Stimulated activated naive CD4-positive, alpha-beta T cell (primary cell): Measurements from ENCODE around the gene NUP93.
"Not testable (repeated sequence)": the region's sequence is repeated elsewhere in the genome, so short reads cannot be mapped to it uniquely, and the experiment has no call there.

Experiments
- DNase-seq, 6 experiments: peaks; one replicate each; lab custom pipeline; 2025; lab: John Stamatoyannopoulos, UW

Gene NUP93

DNA sequence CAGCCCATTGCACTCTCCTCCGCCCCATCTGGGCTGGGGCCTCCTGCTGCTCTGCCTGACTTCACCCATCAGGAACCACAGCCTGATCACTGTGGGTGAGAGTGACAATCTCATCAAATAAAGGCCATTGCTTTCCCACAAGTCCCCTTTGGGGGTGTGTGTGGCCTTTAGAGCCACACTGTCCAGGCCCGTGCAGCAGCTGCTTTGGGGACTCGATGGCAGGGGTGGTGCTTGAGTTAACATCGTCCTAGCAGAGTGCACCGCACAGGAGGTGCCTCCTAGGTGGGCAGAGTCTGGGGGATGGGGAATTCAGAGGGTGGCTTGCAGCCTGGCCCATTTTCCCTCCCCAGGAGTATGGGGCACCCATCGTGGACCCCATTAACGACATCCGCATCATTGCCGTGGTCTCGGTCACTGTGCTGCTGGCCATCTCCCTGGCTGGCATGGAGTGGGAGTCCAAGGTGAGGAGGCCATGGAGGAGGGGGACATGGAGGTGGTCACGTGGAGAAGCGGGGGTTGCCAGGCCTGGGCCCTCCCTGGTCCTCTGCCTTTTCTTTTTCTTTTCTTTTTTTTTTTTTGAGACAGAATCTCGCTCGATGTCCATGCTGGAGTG, 140.5 kb downstream of the NUP93 start:
- DNase-seq: no peak

DNA sequence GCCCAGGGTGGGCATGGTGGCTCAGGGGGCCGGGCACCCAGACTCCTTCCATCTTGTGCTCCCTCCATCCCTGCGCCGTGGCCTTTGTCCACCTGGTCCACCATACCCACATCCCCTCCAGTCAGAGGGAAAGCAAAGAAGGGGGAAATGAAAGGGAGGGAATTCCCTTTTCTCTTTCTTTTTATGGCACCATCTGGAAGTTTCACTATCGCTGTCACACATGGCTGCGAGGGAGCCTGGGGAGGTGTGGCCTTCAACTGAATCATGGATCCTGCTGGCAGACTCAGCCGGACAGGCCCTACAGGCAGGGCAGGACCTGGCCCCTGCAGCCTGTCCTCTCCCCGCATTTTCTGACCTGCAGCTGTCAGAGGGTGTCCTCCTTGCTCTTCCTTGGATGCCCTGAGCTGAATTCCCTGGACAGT, 141.3 kb downstream of the NUP93 start:
- no peak for DNase-seq

DNA sequence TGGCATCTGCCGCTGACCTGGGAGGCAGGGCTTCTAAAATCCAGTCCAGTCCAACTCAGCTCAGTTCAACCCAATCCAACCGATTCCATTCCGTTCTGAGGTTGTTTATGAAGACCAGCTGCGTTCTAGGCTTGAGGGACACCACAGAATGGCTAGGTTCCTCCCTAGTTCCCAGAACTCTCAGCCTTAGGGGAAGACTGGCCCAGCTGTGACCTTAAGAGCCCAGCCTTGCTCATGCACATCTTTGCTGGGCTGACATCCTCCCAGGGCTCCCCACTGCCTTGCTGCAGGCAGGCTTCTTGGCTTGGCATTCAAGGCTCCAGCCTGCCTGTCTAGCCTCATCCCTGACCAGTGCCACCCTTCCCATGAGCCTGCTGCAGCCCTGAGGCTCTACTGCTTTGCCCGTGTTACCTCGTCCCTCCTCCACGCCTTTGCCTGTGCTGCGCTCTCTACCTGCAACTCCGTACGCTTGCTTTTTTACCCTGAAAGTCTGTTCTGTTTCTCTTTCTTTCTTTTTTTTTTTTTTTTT, 143.0 kb downstream of the NUP93 start:
- no peak for DNase-seq

DNA sequence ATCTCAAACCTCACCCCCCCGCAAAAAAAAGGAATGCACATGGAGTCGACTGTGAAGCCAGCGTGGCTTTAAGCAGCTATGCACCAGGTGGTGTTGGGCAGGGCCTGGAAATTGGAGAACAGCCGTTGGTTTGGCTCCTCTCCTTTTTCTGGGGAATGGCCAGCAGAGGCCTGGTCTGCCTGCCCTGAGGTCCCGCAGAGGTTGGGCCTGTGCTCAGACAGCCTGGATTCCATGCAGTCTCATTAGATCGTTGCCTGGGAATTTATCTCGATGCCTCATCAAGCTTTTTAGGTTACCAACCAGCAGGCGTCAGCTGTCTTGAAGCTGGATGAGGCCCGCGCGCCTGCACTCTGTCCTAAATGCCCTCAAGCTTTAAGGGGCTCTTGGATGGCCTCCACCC, 144.9 kb downstream of the NUP93 start:
- no peak for DNase-seq

DNA sequence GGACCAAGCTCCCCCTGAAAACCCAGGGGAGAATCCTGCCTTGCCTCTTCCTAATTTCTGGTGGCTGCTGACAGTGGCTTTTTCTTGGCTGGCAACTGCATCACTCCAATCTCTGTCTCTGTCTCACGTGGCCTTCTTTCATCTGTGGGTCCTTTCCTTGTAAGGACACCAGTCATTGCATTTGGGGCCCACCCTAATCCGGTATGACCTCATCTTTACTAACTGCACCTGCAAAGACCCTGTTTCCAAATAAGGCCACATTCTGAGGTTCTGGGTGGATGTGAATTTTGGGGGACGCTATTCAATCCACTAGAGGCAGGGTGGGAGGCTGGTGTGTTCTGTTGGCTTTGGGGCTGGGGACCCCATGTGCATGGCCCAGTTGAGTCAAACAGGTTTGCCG, 146.1 kb downstream of the NUP93 start:
- no peak for DNase-seq

DNA sequence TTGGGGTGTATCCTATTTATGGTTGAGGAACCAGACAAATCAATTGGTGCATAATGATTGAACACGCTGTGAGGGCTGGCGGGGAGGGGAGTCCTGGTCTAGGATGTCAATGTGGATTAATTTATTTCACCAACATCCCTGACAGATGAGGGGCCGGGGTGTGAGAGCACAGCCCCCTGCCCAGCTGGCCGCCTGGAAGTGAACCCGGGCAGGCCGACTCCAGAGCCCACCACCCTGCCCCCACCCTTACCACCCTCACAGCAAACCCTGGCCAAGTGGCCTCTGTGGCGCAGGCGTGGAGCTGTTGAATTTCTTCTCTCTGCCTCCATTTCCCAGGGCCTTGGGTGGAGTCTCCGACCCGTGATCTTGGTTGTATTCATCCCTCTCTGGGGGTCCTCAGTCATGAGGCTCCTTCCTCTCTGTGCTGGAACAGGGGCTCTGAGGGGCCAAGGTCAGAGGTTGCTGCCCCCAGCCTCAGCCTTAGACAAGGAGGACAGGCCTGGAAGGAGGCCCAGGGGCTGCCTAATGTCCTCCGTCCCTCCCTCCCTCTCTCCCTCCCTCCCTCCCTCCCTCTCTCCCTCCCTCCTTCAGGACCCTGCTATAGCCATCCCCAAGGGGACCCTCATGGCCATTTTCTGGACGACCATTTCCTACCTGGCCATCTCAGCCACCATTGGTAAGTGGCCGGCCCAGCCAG, 147.7 kb downstream of the NUP93 start:
- no peak for DNase-seq

DNA sequence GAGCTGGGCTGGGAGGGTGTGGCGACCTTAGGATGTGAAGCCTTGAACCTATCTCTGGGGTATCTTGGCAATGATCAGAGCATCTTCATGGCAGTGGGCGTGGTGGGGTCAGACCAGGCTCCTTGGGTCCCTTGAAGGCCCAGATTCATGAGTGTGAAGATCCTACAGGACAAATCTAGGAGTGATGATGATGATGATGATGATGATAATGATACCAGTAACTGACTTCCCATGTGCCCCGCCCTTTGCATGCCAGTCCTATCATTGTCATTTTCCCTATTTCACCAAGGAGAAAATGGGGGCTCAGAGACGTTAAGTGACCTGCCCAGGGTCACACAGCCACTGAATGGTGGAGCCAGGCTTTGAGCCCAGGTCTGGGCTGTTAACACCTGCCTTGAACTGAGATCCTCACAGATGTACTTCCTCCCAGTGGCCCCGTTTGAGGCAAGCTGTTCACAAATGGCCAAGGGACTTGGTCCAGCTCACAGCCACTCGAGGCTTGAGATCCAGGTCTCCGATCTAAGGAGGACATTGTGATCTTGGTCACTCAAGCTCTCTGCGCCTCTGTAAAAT, 148.4 kb downstream of the NUP93 start:
- no peak for DNase-seq

DNA sequence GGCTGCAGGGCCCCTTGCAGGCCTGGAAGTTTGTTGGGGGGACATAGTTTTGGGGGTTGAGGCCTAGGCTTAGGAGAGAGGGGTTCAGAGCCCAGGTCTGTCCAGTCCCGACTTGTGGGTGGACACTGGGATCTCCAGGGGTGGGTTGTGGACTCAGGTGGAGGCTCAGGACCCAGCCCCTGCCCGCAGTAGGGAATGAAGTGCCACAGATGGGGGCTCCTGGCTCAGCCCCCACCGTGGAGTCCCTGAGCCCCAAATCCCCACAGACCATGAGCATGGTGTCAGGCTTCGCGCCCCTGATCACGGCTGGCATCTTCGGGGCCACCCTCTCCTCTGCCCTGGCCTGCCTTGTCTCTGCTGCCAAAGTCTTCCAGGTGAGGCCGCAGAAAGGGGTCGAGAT, 149.3 kb downstream of the NUP93 start:
- no peak for DNase-seq

DNA sequence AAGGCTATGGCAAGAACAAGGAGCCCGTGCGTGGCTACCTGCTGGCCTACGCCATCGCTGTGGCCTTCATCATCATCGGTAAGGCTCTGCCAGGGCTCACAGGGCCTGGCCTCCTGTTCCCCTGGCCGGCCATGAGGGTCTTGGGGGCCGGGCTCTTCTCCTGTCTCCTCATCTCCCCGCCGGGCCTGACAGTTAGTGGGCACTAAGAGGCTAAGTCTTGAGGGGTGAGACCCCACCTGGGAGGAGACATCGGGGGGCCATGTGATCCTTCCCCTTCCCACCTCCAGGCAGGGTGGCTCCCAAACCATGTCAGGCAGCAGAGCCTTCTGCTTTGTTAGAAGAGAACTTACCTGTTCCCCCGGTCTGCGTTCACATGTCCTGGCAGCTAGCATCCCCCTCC, 150.2 kb downstream of the NUP93 start:
- no peak for DNase-seq

DNA sequence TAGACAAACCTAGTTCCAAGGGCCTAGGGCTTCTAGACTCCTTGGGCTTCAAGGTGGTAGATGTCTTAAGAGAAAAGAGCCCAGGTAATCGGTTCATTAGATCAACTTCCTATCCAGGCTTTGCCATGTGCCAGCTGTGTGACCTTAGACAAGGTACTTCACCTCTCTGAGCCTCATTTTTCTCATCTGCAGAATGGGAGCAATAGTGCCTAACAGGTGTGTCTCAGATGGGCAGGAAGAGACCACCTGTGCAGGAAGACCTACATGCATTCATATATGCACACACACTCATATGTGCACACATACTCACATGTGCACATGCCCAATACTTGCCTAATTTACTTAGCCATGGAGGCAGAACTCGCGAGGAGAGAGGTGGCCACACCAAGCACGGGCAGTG, 150.8 kb downstream of the NUP93 start:
- DNase-seq: no peak

DNA sequence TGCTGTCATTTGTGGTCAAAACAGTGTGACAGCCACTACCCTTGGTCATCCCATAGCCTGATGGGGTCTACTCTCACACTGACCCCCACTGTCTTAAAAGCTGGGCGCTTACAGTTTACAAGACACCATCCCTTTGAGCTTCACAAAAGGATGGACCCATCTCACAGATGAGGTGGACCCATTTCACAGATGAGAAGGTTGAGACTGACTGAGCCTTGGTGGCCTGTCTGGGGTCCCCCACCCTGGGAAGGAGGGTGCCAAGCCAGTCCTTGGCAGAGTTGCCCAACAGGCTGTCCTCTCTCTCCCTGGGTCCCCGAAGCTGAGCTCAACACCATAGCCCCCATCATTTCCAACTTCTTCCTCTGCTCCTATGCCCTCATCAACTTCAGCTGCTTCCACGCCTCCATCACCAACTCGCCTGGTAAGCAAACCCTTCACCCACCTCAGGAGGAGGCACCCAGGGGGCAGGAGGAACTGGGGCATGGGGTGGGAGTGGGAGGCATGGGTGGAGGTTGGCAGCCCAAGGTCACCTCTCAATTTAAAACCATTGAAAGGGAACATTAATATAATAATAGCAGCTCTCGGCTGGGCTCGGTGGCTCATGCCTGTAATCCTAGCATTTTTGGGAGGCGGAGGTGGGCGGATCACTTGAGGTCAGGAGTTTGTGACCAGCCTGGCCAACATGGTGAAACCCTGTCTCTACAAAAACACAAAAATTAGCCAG, 152.3 kb downstream of the NUP93 start:
- no peak for DNase-seq

DNA sequence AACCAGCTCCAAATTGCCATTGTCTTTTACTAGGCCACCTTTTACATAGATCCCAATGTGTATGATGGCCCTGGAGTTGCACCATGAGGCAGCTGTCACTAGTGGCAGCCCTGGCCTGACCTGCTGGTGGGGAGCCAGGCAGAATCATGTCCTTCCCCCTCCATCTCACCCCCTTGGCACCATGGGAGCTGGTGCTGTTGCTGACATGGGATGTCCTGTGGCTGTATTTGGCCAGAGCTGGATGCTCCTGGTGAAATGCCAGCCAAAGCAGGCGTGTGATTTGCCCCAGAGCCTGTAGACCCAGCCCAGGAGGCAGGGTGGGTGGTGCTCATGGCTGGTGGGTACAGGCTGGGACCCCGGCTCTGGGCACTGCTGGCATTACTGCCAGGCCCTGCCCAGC, 153.7 kb downstream of the NUP93 start:
- DNase-seq: no peak

DNA sequence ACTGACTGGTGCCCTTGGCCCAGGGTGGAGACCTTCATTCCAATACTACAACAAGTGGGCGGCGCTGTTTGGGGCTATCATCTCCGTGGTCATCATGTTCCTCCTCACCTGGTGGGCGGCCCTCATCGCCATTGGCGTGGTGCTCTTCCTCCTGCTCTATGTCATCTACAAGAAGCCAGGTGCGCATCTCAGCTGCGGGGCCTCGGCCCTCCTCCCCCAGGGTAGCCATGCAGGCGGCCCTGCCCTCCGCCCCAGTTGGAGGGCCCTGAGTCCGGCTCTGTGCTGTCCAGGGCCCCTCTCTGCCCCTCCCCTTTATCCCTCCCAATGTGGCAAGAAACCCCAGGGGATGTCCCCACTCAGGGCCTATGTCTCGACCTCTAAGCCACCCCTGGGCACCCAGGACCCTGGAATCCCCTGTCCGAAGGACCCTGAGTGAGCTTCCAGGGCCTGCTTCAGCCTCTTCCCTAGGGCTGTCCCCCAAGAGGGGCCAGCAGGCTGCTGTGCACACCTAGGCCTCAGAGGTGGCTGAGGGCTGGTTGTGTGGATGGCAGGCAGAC, 154.2 kb downstream of the NUP93 start:
- no peak for DNase-seq

DNA sequence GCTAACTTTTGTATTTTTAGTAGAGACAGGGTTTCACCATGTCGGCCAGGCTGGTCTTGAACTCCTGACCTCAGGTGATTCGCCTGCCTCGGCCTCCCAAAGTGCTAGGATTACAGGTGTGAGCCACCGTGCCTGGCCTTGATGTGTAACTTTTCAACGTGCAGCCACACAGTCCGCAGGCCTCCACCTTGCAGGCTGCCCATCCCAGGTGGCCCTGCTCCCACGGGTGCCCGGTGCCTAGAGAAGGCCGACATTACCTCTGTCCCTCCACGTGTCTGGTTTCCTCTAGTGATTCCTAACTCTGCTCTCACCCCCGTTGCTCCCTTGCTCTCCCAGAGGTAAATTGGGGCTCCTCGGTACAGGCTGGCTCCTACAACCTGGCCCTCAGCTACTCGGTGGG, 155.0 kb downstream of the NUP93 start:
- DNase-seq: not testable (repeated sequence)

DNA sequence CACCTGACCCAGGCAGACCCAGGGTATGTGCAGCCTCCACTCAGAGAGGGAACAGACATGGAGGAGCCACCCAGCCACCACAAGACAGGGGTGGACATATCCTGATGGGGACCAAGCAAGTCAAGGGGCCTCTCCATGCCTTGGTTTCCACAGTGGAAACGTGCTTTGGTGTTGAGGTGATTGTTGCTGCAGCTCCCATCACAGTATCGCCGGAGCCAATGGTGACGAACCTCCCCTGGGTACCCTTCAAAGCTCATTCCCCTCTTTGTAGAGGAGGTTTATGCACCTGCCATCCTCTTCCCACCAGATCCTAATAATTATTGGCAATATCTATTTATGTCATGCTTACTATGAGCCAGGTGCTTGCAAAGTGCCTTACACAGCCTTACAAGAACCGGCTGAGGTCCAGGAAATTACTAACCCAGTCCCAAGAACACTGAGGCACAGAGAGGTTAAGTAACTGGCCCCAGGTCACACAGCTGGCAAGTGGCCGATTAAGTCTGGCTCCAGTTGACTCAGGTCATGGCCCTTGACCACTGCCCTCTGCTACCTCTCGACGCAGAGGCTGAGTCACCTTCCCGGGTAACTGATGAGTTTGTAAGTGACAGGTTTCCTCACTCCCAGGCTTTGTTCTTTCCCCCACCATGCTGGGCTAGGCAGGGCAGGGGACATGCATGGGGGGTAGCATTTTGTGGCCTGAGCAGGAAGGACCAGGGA, 155.7 kb downstream of the NUP93 start:
- no peak for DNase-seq

DNA sequence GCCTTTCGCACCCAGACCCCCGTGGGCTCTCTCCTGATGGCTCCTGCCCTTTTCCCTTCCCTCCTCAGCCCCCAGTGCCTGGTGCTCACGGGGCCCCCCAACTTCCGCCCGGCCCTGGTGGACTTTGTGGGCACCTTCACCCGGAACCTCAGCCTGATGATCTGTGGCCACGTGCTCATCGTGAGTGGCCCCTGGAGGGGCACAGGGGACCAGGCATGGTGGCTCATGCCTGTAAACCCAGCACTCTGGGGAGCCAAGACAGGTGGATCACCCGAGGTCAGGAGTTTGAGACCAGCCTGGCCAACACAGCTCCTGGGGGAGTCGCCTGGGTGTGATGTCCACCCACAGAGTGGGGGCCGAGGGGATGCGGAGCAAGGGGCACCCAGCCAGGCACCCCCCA, 156.4 kb downstream of the NUP93 start:
- DNase-seq: no peak

DNA sequence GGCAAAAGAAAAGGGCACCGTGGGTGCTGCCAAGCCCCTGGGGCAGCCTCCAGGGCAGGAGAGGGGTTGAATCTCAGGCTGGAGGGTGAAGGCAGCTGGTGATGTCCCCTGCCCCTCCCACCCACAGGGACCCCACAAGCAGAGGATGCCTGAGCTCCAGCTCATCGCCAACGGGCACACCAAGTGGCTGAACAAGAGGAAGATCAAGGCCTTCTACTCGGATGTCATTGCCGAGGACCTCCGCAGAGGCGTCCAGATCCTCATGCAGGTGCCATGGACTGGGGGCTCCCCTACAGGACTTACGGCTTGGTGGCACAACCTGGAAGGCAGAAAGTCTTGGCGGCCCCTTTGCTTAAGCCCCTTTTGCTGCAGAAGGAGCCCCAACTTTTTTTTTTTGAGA, 156.9 kb downstream of the NUP93 start:
- DNase-seq: no peak

DNA sequence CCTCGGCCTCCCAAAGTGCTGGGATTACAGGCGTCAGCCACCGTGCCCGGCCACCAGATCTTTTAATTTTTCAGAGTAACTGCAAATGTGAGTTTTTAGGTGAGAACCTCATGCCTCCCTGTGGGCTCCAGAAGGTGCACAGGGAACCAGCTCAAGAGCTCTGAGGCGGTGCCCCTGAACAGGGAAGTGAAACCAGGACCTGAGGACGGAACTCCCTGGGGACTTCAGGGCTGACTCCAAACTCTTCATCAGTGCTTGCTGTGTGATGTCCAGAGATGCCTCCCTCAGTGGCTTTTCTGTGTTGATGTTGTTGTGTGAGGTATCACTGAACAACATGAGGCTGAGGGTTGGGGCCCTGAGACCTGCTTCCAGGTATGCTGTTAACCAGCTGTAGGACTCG, 158.9 kb downstream of the NUP93 start:
- DNase-seq: no peak

DNA sequence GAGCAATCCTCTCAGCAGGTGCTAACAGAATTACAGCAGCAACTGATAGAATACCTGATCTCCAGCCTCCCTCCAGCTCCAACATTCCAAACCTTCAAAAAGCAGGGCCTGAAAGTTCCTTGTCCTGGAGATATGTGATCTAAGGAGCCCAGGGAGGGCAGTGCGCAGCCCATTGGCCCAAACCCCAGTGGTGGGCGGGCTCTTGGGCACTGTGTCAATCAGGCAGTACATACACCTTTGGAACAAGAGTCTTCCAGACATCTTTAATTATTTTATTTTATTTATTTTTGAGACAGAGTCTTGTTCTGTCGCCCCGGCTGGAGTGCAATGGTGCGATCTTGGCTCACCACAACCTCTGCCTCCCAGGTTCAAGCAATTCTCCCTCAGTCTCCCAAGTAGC, 159.3 kb downstream of the NUP93 start:
- no peak for DNase-seq

DNA sequence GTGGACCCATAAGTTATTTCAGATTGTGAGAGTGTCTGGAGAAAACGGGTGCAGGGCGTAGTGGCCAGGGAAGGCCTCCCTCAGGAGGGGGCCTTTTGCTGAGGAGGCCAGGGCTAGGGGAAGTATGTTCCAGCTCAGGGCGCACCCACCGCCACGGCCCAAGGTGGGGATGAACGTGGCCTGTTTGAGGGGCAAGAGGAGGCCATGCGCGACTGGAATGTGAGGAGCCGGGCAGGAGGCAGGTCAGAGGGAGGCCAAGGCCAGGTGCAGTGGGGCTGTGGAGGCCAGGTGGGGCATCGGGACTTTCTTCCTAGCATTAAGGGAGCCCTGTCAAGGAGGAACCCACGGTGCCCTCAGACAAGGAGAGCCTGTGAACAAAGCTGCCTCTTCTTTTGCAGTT, 161.8 kb downstream of the NUP93 start:
- no peak for DNase-seq

DNA sequence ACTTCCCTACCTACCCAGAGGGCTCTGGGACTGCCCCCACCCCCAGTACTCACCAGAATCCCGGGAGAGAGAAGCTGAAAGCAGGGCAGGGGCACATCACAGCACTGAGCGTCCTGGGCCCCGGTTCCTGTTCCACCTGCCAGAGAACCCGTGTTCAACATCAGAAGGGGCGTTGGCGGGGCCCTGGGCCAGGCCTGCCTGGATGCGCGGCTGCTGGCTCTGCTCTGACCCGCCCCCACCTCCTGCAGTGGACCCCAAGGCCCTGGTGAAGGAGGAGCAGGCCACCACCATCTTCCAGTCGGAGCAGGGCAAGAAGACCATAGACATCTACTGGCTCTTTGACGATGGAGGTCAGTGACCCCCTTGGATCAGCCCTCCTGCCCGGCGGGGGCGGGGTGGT, 162.8 kb downstream of the NUP93 start:
- no peak for DNase-seq
